K562 (cell line): ENCODE results near the gene GFAP.

Experiments
- GTF2F1 ChIP-seq: IDR thresholded peaks from 2 replicates; pipeline ENCODE4 v1.6.1; 2011; ENCODE audit warnings: low read depth, low read length, improper control_type of control experiment
- POLR2A ChIP-seq: fragments of 450-650 bp; conservative IDR thresholded peaks from 2 replicates; pipeline ENCODE4 v1.6.1; 2016
- TF ChIP-seq, protein P1 (sequence below): fragments of 450-650 bp; IDR thresholded peaks from 2 replicates; pipeline ENCODE4 v1.6.1; 2017; ENCODE audit warnings: antibody characterized with exemption
- TF ChIP-seq, protein P2 (sequence below): fragments of 250-450 bp; sonication (Bioruptor Pico); IDR thresholded peaks from 2 replicates; pipeline ENCODE4 v1.6.1; 2021; ENCODE audit warnings: mild to moderate bottlenecking

DNA sequence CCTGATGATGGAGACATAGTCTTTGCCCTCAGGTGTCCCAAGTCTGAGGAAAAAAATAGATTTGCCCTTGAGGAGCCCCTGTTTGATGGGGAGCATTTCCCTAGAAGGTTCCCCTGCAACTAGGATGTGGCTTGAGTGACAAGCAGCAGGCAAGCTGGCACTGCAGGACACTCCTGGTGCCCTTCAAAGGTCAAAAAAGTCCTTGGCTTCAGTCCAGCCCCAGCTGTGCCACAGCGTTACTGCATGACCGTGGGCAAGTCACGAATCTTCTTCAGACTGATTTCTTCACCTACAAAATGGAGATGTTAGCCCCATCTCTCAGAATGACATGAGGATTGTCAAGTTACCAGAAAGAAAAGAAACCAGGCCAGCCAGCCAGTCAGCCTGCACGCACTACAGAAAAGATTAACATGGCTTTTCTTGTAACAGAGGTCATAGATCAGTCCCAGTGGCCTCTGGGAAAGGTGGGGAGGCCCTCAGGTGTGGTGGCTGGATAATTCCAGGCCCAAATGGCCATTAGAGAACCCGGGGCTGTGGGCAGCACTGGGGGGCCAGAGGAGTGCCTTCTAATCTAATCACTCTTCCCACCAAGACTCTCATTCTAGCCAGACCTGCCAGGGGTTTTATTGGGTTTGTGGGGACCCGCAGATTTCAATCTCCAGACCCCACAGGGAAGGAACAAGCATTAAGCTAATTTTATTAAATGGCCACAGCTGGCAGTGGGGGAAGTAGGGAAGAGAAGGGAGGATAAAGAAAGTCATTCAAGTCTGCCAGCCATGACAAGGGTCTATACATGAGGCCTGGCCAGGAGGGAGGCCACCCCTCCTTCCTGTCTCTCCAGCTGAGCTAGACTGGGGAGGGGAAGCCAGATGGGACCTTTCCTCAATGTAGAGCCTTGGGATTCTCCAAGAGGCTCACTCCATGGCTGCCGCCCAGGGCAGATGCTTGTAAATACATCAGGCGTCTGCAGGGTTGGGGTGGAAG is 42.0 kb upstream of the GFAP start:
- TF ChIP-seq, protein P1, sequence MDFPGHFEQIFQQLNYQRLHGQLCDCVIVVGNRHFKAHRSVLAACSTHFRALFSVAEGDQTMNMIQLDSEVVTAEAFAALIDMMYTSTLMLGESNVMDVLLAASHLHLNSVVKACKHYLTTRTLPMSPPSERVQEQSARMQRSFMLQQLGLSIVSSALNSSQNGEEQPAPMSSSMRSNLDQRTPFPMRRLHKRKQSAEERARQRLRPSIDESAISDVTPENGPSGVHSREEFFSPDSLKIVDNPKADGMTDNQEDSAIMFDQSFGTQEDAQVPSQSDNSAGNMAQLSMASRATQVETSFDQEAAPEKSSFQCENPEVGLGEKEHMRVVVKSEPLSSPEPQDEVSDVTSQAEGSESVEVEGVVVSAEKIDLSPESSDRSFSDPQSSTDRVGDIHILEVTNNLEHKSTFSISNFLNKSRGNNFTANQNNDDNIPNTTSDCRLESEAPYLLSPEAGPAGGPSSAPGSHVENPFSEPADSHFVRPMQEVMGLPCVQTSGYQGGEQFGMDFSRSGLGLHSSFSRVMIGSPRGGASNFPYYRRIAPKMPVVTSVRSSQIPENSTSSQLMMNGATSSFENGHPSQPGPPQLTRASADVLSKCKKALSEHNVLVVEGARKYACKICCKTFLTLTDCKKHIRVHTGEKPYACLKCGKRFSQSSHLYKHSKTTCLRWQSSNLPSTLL: no peak
- TF ChIP-seq GTF2F1 (no peak), POLR2A (no peak)
- TF ChIP-seq, protein P2, sequence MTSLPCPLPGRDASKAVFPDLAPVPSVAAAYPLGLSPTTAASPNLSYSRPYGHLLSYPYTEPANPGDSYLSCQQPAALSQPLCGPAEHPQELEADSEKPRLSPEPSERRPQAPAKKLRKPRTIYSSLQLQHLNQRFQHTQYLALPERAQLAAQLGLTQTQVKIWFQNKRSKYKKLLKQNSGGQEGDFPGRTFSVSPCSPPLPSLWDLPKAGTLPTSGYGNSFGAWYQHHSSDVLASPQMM (CRISPR knock-in tag): no peak
